K562 (cell line): Measurements from ENCODE around the gene MUSTN1. TPM values are rescaled to one million over a fixed set of nuclear protein-coding genes. Genes with fewer than 3 reads are reported as not detected.

ENCODE experiments used
- ATAC-seq: fragments of 200-7000 bp; cut with Tn5 transposase; 3 replicates; pipeline ENCODE4 v1.9.1; 2020; ENCODE audit warnings: moderate library complexity
- BruUV-seq: library from RNA; stranded (reverse); fragments of 400-500 nt; replicated peaks from 2 replicates; lab custom pipeline; 2021; lab: Mats Ljungman, UMichigan
- CTCF ChIA-PET: fragments of 300-600 bp; formaldehyde crosslinking; extraction: SDS; loops from one replicate; lab custom pipeline; 2021; ENCODE audit warnings: low intra/inter-chr PET ratio; lab: Yijun Ruan, JAX
- POLR2A ChIA-PET: fragments of 300-600, 350-650 bp; sonication (Branson Sonifier 250); formaldehyde crosslinking; extraction: SDS; loops from one replicate; lab custom pipeline; 2021; ENCODE audit warnings: antibody characterized with exemption, inconsistent platforms; lab: Yijun Ruan, JAX
- DNase-seq, 4 experiments: peaks; one replicate each; pipeline versions ENCODE4 v3.0.0 to v3.0.0-alpha.2; 2011 to 2018; ENCODE audit warnings: low spot score in 3 of 4, mixed read lengths in 3 of 4; ENCODE audit errors: extremely low read depth in 1 of 4
- FAIRE-seq: peaks from 2 replicates; lab custom pipeline; 2011; peaks lifted over from hg19 to GRCh38; lab: Jason Lieb, UNC
- H2AFZ ChIP-seq: 2 replicates; pipeline ENCODE4 v1.6.0; 2011; ENCODE audit warnings: low read depth, low read length, control low read depth, inconsistent platforms
- H3K27ac ChIP-seq: fragments of 200-600 bp; 3 replicates; pipeline ENCODE4 v1.8.0; 2011; ENCODE audit warnings: low read depth, mild to moderate bottlenecking, control low read depth, inconsistent platforms, low read length, moderate library complexity, mixed read lengths; ENCODE audit errors: extremely low read depth
- H3K27me3 ChIP-seq, 2 experiments: fragments of 300-600 bp in 1 of 2; 2 replicates in 1 of 2; 3 replicates in 1 of 2; pipeline versions ENCODE4 v1.6.0 to v1.8.0; 2011; ENCODE audit warnings: inconsistent platforms in 2 of 2, low read length in 2 of 2, mild to moderate bottlenecking in 1 of 2, mixed read lengths in 1 of 2, moderate library complexity in 1 of 2; ENCODE audit not compliant: control insufficient read depth in 2 of 2, insufficient read depth in 2 of 2
- H3K36me3 ChIP-seq: fragments of 300-600 bp; 3 replicates; pipeline ENCODE4 v1.8.0; 2011; ENCODE audit warnings: mild to moderate bottlenecking, low read length, inconsistent platforms; ENCODE audit not compliant: control insufficient read depth, insufficient read depth
- H3K4me1 ChIP-seq, 2 experiments: fragments of 200-600 bp in 1 of 2; replicated peaks in 1 of 2; 2 replicates in 1 of 2; 3 replicates in 1 of 2; pipeline versions ENCODE4 v1.5.1 to v1.8.0; 2011; ENCODE audit warnings: inconsistent platforms in 2 of 2, low read length in 2 of 2, mild to moderate bottlenecking in 1 of 2, mixed read lengths in 1 of 2, moderate library complexity in 1 of 2; ENCODE audit not compliant: control insufficient read depth in 2 of 2, insufficient read depth in 2 of 2
- H3K4me2 ChIP-seq: 2 replicates; pipeline ENCODE4 v1.6.1; 2011; ENCODE audit warnings: low read length, control low read depth, inconsistent platforms, mixed read lengths; ENCODE audit not compliant: insufficient read depth
- H3K4me3 ChIP-seq: fragments of 200-600 bp; sonication (generic), shearing (Covaris generic); 2 replicates; pipeline ENCODE4 v1.5.1; 2016; ENCODE audit warnings: control low read depth, inconsistent platforms
- H3K79me2 ChIP-seq: fragments of 200-600 bp; 3 replicates; pipeline ENCODE4 v1.8.0; 2011; ENCODE audit warnings: low read length, inconsistent platforms; ENCODE audit not compliant: control insufficient read depth, insufficient read depth
- H3K9ac ChIP-seq, 2 experiments: 2 replicates each; pipeline versions ENCODE4 v1.6.0 to v1.6.1; 2011; ENCODE audit warnings: low read depth in 2 of 2, low read length in 2 of 2, control low read depth in 1 of 2, inconsistent platforms in 1 of 2, mild to moderate bottlenecking in 1 of 2, mixed read lengths in 1 of 2; ENCODE audit not compliant: insufficient read depth in 1 of 2
- H3K9me1 ChIP-seq: one replicate; pipeline ENCODE4 v1.6.0; 2011; ENCODE audit warnings: inconsistent platforms, mild to moderate bottlenecking, low read length, moderate library complexity; ENCODE audit not compliant: control insufficient read depth, insufficient read depth
- H3K9me3 ChIP-seq: replicated peaks from 2 replicates; pipeline ENCODE4 v1.5.1; 2011; ENCODE audit warnings: low read depth, low read length, inconsistent platforms; ENCODE audit not compliant: control insufficient read depth, insufficient read depth
- H4K20me1 ChIP-seq: replicated peaks from 2 replicates; pipeline ENCODE4 v1.6.1; 2011; ENCODE audit warnings: low read length, inconsistent platforms, mixed read lengths; ENCODE audit not compliant: control insufficient read depth, insufficient read depth
- BHLHE40 ChIP-seq: IDR thresholded peaks from 2 replicates; pipeline ENCODE4 v1.6.1; 2011; ENCODE audit warnings: low read length, improper control_type of control experiment
- BRF1 ChIP-seq: IDR thresholded peaks from 3 replicates; pipeline ENCODE4 v1.6.1; 2011; ENCODE audit warnings: borderline replicate concordance, mild to moderate bottlenecking; ENCODE audit not compliant: insufficient read length; ENCODE audit errors: extremely low read depth
- EHMT2 ChIP-seq: fragments of 450-650 bp; IDR thresholded peaks from 2 replicates; pipeline ENCODE4 v1.6.1; 2018; ENCODE audit warnings: antibody characterized with exemption
- EP300 ChIP-seq: IDR thresholded peaks from 2 replicates; pipeline ENCODE4 v1.6.1; 2012; ENCODE audit warnings: low read length, improper control_type of control experiment
- FOS ChIP-seq: IDR thresholded peaks from 3 replicates; pipeline ENCODE4 v1.6.1; 2011; ENCODE audit not compliant: insufficient read length; ENCODE audit errors: extremely low read depth
- LCOR ChIP-seq: sonication (generic); formaldehyde crosslinking; IDR thresholded peaks from 2 replicates; pipeline ENCODE4 v1.8.0; 2022; ENCODE audit warnings: mild to moderate bottlenecking, missing genetic modification reagents
- SNIP1 ChIP-seq: fragments of 450-650 bp; IDR thresholded peaks from 2 replicates; pipeline ENCODE4 v1.7.1; 2017; ENCODE audit warnings: low read depth, mild to moderate bottlenecking
- STAT5B ChIP-seq: fragments of 250-450 bp; sonication (Bioruptor Pico); IDR thresholded peaks from 2 replicates; pipeline ENCODE4 v1.8.0; 2021; ENCODE audit warnings: mild to moderate bottlenecking, inconsistent platforms
- ZBTB9 ChIP-seq: fragments of 450-650 bp; formaldehyde crosslinking; IDR thresholded peaks from 2 replicates; pipeline ENCODE4 v1.4.0; 2020; ENCODE audit warnings: mild to moderate bottlenecking, moderate library complexity
- ZC3H8 ChIP-seq: fragments of 450-650 bp; IDR thresholded peaks from 2 replicates; pipeline ENCODE4 v1.6.1; 2017
- WGBS: fragments of 100-300 bp; shearing (Covaris generic); methylation state at CpG from one replicate; pipeline ENCODE4 v1.1.6; 2016; ENCODE audit warnings: low coverage, mixed read lengths; ENCODE audit not compliant: insufficient coverage; ENCODE audit errors: missing lambda C conversion rate; 5-methylcytosine and 5-hydroxymethylcytosine counted together
- in situ Hi-C: fragments of 300-500 bp; cut with MboI; formaldehyde crosslinking; loops from 4 replicates; pipeline ENCODE4 v1.15.0; 2018; ENCODE audit warnings: inconsistent platforms, mixed read lengths
- intact Hi-C: fragments of 100-400 bp; cut with micrococcal nuclease; formaldehyde crosslinking; loops from 2 replicates; pipeline ENCODE4 v1.14.2; 2022
- polyA plus RNA-seq, 8 experiments: library from polyadenylated mRNA; depleted of rRNA in 4 of 8; stranded (reverse) in 5 of 8; unstranded in 3 of 8; fragments of >200 nt; fragmentation: Nextera tagmentation in 2 of 8; fragmentation: Illumina TruSeq in 1 of 8; extraction: Ambion mirVana in 2 of 8; extraction: Trizol in 1 of 8; gene quantifications; 2 replicates each; pipeline versions ENCODE4 v1.2.1 to v1.2.3, GENCODE V29; 2011 to 2014; ENCODE audit warnings: inconsistent platforms in 1 of 8, missing spikeins in 1 of 8
- total RNA-seq, 7 experiments: library from RNA; depleted of rRNA in 6 of 7; stranded (reverse); fragments of >200 nt in 6 of 7; fragmentation: Illumina TruSeq in 2 of 7; extraction: Trizol in 2 of 7; gene quantifications; 2 replicates each; pipeline versions ENCODE4 v1.2.1 to v1.2.3, GENCODE V29; 2011 to 2021; ENCODE audit warnings: low replicate concordance in 1 of 7

MUSTN1 gene
- total and polyA plus RNA-seq, 9 of the 15 experiments (the other 6 are each of a cell fraction or from before 2014, with no cell fraction given) = 0.15 to 0.78 (median 0.44) TPM; not detected in 4

- TF ChIP-seq ZBTB9 (CRISPR knock-in tag) (no peak), ZC3H8 (no peak), SNIP1 (no peak), EHMT2 (no peak), EP300 (no peak), STAT5B (CRISPR knock-in tag) (no peak)
Observed at GRCh38 chr3:52809149-52809548, 25.7 kb downstream of the MUSTN1 start (continued).

- no peaks in the 10 kb centered on the region for H4K20me1 ChIP-seq
- H3K4me1 ChIP-seq = peaks cover 0 to 4% of the 10 kb centered on the region in 2 experiments; a peak in 2 of 5 replicates
- H2AFZ ChIP-seq = no peak overlapping the region
Observed at GRCh38 chr3:52805270-52806039, 29.4 kb downstream of the MUSTN1 start.

More at GRCh38 chr3:52805270-52806039, 29.4 kb downstream of the MUSTN1 start:
- no peak overlapping the region for H3K4me2 ChIP-seq
- CTCF ChIA-PET = no interaction called here
- H3K27ac ChIP-seq = no peak overlapping the region
- TF ChIP-seq BRF1 (no peak), FOS (no peak), LCOR (CRISPR knock-in tag) (no peak), BHLHE40 (peak; percentile 57)
- TF ChIP-seq, all 486 proteins: peak for 1
- whole genome bisulfite sequencing = 18% methylated on average over 9 of the region's 19 CpGs
- POLR2A ChIA-PET = no interaction called here
- Histone ChIP-seq H3K4me3 (no peak overlapping the region), H3K79me2 (no peaks in the 10 kb centered on the region), H3K9me1 (no peaks in the 10 kb centered on the region), H3K36me3 (no peaks in the 10 kb centered on the region), H3K27me3 (peaks cover 0 to 4% of the 10 kb centered on the region in 2 experiments; a peak in 2 of 5 replicates), H3K9ac (no peak overlapping the region), H3K9me3 (no peaks in the 10 kb centered on the region)
- DNase-seq = peak in 3 of 4 experiments; percentile 19 to 33 (median 32)
- intact Hi-C loops (no loop called here), in situ Hi-C loops (no loop called here)
- no TSS peak for BruUV-seq
- peak; percentile 39; the same call in 2 of the 3 replicates for ATAC-seq
- no peak for FAIRE-seq
